Endodermal cell (in vitro differentiated cells): ENCODE data around the gene UBL3. TPM values are rescaled to one million over a fixed set of nuclear protein-coding genes. Genes with fewer than 3 reads are reported as not detected.

Experiments
- DNase-seq: peaks from one replicate; pipeline ENCODE4 v3.0.0-alpha.2; 2017
- H3K27ac ChIP-seq: 2 replicates; pipeline ENCODE4 v1.5.1; 2013; ENCODE audit warnings: mild to moderate bottlenecking, low read depth, low read length, moderate library complexity
- H3K27me3 ChIP-seq: 2 replicates; pipeline ENCODE4 v1.6.1; 2013; ENCODE audit warnings: mild to moderate bottlenecking, low read length, moderate library complexity; ENCODE audit not compliant: insufficient read depth, control insufficient read depth, poor library complexity, severe bottlenecking
- H3K36me3 ChIP-seq: 2 replicates; pipeline ENCODE4 v1.7.0; 2013; ENCODE audit warnings: mild to moderate bottlenecking, low read length, moderate library complexity; ENCODE audit not compliant: control insufficient read depth, insufficient read depth
- H3K4me1 ChIP-seq: one replicate; pipeline ENCODE4 v1.7.0; 2013; ENCODE audit warnings: low read length; ENCODE audit not compliant: control insufficient read depth, insufficient read depth
- H3K4me3 ChIP-seq: 2 replicates; pipeline ENCODE4 v1.5.1; 2013; ENCODE audit warnings: mild to moderate bottlenecking, low read length, moderate library complexity
- H3K9ac ChIP-seq: 2 replicates; pipeline ENCODE4 v1.6.1; 2013; ENCODE audit warnings: mild to moderate bottlenecking, low read length, moderate library complexity; ENCODE audit not compliant: poor library complexity, severe bottlenecking; ENCODE audit errors: extremely low read depth
- H3K9me3 ChIP-seq: 2 replicates; pipeline ENCODE4 v1.6.1; 2013; ENCODE audit warnings: mild to moderate bottlenecking, low read length, moderate library complexity; ENCODE audit not compliant: control insufficient read depth
- H3K27ac Mint-ChIP-seq: 2 replicates; pipeline ENCODE4 v1.8.0; 2020; ENCODE audit warnings: mixed read lengths
- H3K27me3 Mint-ChIP-seq: 2 replicates; pipeline ENCODE4 v1.8.0; 2021; ENCODE audit warnings: mild to moderate bottlenecking, mixed read lengths; ENCODE audit not compliant: insufficient read depth
- H3K36me3 Mint-ChIP-seq: 2 replicates; pipeline ENCODE4 v1.8.0; 2020; ENCODE audit warnings: low read depth, mixed read lengths
- H3K4me1 Mint-ChIP-seq: 2 replicates; pipeline ENCODE4 v1.8.0; 2020; ENCODE audit warnings: mixed read lengths
- H3K4me3 Mint-ChIP-seq: 2 replicates; pipeline ENCODE4 v1.8.0; 2020; ENCODE audit warnings: mild to moderate bottlenecking, moderate library complexity, mixed read lengths
- H3K9me3 Mint-ChIP-seq: 2 replicates; pipeline ENCODE4 v1.8.0; 2020; ENCODE audit warnings: mild to moderate bottlenecking, mixed read lengths
- WGBS, 2 experiments: methylation state at CpG; one replicate each; pipeline versions ENCODE4 v1.1.5 to v1.1.7; 2013; ENCODE audit warnings: missing lambda C conversion rate in 2 of 2, mixed read lengths in 1 of 2; ENCODE audit not compliant: insufficient coverage in 1 of 2, insufficient read length in 1 of 2; 5-methylcytosine and 5-hydroxymethylcytosine counted together
- total RNA-seq, 2 donors: library from RNA; stranded (reverse); fragmentation: NEBNext Ultra II Directional in 1 of 2; extraction: Animal tissue kit (Norgen Biotek cat#: 25700) in 1 of 2; gene quantifications; 2 replicates in 1 of 2; 3 replicates in 1 of 2; pipeline ENCODE4 v1.2.1, GENCODE V29; 2021
- TF ChIP-seq, protein P1 (sequence below): fragments of 200-600 bp; sonication (generic); conservative IDR thresholded peaks from 2 replicates; pipeline ENCODE4 v1.5.0; 2021; ENCODE audit warnings: antibody characterized with exemption, mild to moderate bottlenecking

The UBL3 gene
- total RNA-seq, 2 donors from 2014 or later: 16.5 to 22.3 TPM

DNA sequence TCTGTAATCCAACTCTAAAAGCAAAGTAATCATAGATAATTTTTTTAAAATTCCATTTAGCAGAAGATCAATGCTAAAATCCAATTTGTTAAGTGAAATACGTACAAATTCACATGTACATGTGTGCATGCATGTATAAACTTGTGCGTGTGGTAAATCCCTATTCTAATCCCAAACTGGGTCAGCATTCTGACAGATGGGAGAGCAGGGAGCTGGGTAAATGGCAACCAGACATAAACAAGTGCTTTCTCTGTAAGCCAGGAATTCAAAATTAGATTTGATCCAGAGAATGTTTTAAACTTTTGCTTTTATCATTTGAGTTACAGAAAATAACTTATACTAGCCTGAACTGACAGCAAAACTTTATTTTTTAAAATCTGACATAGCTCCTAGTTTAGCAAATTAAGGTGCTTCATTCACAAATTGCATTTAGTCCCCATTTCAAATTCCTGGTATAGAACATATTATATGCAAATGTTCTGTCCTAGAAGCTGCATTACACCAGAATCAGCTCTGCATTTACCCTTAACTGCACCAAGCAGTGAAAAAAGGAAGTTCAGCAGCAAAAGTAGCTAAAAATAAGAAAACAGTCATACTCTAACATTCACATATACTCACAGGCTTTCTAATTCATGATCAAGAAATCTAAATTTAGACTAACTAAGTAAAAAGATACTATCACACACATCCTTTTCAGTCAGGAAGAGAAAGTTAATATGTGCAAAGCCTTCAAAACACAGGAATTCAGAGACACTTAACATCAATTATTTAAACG, 32.6 kb downstream of the UBL3 start:
- TF ChIP-seq, protein P1, sequence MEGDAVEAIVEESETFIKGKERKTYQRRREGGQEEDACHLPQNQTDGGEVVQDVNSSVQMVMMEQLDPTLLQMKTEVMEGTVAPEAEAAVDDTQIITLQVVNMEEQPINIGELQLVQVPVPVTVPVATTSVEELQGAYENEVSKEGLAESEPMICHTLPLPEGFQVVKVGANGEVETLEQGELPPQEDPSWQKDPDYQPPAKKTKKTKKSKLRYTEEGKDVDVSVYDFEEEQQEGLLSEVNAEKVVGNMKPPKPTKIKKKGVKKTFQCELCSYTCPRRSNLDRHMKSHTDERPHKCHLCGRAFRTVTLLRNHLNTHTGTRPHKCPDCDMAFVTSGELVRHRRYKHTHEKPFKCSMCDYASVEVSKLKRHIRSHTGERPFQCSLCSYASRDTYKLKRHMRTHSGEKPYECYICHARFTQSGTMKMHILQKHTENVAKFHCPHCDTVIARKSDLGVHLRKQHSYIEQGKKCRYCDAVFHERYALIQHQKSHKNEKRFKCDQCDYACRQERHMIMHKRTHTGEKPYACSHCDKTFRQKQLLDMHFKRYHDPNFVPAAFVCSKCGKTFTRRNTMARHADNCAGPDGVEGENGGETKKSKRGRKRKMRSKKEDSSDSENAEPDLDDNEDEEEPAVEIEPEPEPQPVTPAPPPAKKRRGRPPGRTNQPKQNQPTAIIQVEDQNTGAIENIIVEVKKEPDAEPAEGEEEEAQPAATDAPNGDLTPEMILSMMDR: no peak
- Mint-ChIP-seq H3K4me1 (peaks cover 30% of the 10 kb centered on the region), H3K36me3 (no peaks in the 10 kb centered on the region), H3K27me3 (no peaks in the 10 kb centered on the region), H3K27ac (peak overlapping the region; percentile 59), H3K4me3 (no peak overlapping the region), H3K9me3 (no peaks in the 10 kb centered on the region)
- H3K9me3 ChIP-seq: no peaks in the 10 kb centered on the region
- WGBS, 2 experiments: 94 to 100% methylated on average over 1 to 3 of the region's 3 CpGs
- no peak overlapping the region for H3K27ac ChIP-seq
- H3K9ac ChIP-seq: no peak overlapping the region
- no peaks in the 10 kb centered on the region for H3K36me3 ChIP-seq
- DNase-seq: no peak
- H3K4me1 ChIP-seq: peaks cover 15% of the 10 kb centered on the region
- peak overlapping the region; percentile 17 for H3K4me3 ChIP-seq
- no peaks in the 10 kb centered on the region for H3K27me3 ChIP-seq

DNA sequence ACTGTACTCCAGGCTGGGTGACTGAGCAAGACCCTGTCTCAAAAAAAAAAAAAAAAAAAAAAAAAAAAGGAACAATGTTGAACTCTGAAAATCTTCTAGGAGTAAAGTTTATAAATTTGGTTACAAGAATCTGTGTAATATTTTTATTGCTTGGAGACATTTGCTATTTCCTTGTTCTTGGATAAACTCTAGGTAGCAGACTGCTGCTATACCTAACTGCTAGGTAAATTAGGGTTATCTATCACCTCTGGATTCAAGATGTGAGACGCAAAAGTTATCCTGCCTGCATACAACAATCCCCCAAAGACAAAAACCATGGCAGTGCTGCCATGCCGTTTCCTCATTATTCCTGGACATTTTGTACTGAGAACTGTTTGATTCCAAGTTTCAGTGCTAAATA, 33.7 kb downstream of the UBL3 start:
- peaks cover 36% of the 10 kb centered on the region for H3K4me1 Mint-ChIP-seq
- H3K4me3 Mint-ChIP-seq: no peak overlapping the region
- Histone ChIP-seq H3K27me3 (no peaks in the 10 kb centered on the region), H3K4me3 (peak overlapping the region; percentile 5), H3K9me3 (no peaks in the 10 kb centered on the region), H3K36me3 (no peaks in the 10 kb centered on the region), H3K4me1 (peaks cover 20% of the 10 kb centered on the region), H3K27ac (no peak overlapping the region), H3K9ac (no peak overlapping the region)
- H3K36me3 Mint-ChIP-seq: no peaks in the 10 kb centered on the region
- H3K27ac Mint-ChIP-seq: no peak overlapping the region
- TF ChIP-seq, protein P1: no peak
- H3K27me3 Mint-ChIP-seq: no peaks in the 10 kb centered on the region
- no peaks in the 10 kb centered on the region for H3K9me3 Mint-ChIP-seq
- DNase-seq: no peak
- WGBS, 2 experiments: 80 to 90% methylated on average over 2 of the region's 2 CpGs

DNA sequence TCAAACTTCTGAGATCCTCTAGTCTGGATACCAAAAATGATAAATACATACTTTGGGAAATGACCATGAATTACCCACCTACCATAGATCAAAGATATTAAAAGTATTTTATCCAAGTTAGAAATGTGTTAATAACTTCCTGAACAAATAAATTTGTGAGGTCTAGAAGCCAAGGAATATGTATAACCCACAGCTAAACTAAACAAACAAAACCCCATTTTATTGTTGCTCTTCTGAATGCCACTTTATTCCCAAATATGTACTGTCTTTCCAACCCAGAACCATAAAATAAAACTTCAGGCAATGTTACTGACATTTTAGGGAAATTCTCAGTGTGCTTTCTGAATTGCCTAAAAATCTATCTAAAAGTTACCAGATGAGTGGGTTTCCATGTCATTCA, 35.1 kb downstream of the UBL3 start:
- Mint-ChIP-seq H3K27me3 (no peaks in the 10 kb centered on the region), H3K9me3 (no peaks in the 10 kb centered on the region), H3K4me3 (no peak overlapping the region)

More for the DNA sequence above, 35.1 kb downstream of the UBL3 start:
- Histone ChIP-seq H3K9me3 (no peaks in the 10 kb centered on the region), H3K36me3 (no peaks in the 10 kb centered on the region), H3K27me3 (no peaks in the 10 kb centered on the region), H3K4me1 (peaks cover 20% of the 10 kb centered on the region), H3K4me3 (no peak overlapping the region), H3K9ac (no peak overlapping the region), H3K27ac (no peak overlapping the region)
- TF ChIP-seq, protein P1: no peak
- Mint-ChIP-seq H3K36me3 (no peaks in the 10 kb centered on the region), H3K27ac (no peak overlapping the region), H3K4me1 (peaks cover 43% of the 10 kb centered on the region)
- no peak for DNase-seq
